HG02588 (cell line): ENCODE data around the gene IMPG1.

Experiments
- ATAC-seq: cut with Tn5 transposase; IDR thresholded peaks from one replicate; pipeline ENCODE4 v1.9.1; 2021; ENCODE audit warnings: mild to moderate bottlenecking, moderate library complexity; ENCODE audit not compliant: unreplicated experiment

The IMPG1 gene

GRCh38 chr6:75893058-75893775 lies 179.2 kb downstream of the IMPG1 start:
- peak; percentile 71 for ATAC-seq

GRCh38 chr6:75892384-75892783 lies 180.1 kb downstream of the IMPG1 start:
- ATAC-seq = no peak

DNA sequence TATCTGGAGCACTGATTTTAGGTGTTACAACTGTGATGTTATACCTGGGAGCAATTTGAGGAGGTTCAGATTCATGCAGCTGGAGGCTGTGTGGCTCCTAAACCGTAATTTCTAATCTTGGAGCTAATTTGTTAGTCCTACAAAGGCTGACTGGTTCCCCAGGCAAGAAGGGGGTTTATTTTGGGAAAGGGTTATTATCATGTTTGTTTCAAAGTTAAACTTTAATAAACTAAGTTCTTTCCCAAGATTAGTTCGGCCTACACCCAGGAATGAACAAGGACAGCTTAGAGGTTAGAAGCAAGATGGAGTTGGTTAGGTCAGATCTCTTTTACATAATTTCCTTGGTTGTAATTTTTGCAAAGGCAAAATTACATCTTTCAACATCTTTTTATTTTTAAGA lies 187.6 kb downstream of the IMPG1 start:
- ATAC-seq = no peak

GRCh38 chr6:75882734-75883133 lies 189.7 kb downstream of the IMPG1 start:
- no peak for ATAC-seq

DNA sequence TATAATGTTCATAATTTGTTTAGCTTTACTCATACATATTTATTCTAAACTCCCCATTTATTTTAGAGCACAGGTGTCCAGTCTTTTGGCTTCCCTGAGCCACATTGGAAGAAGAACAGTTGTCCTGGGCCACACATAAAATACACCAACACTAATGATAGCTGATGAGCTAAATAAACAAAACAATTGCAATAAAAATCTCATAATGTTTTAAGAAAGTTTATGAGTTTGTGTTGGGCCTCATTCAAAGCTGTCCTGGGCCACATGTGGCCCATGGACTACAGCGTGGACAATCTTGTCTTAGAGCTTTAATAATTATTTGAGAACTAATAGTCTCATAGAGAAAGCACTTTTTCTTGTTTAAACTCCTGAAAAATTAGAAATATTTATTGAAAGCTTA lies 192.2 kb downstream of the IMPG1 start:
- no peak for ATAC-seq

GRCh38 chr6:75876152-75876551 lies 196.3 kb downstream of the IMPG1 start:
- ATAC-seq = no peak

DNA sequence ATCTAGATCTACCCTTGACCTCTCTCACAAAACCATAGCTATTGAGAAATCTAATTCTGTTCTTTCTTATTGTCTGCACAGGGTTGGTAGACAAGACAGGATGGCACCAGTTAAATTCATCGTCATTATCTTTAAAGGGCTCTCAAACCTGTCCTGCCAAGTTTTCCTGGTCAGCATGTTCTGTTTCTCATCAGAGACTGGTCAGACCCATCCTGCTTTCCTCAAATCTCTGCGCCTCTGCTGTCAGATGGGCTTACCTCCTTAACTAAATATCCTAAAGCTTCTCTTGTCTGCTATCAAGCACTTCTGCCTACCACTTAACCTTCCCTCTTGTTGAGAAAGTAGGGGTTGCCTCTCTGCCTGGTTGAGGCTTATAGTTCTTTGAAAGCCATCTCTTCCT lies 198.2 kb downstream of the IMPG1 start:
- ATAC-seq = no peak
